Stimulated activated CD8-positive, alpha-beta memory T cell treated with anti-CD3 and anti-CD28 coated beads, Interleukin-12 subunit alpha, Interleukin-12 subunit beta, amount 100 ng/mL, for 4 hours (primary cell): ENCODE data around the gene DUS2.
"Not testable (repeated sequence)": the region's sequence is repeated elsewhere in the genome, so short reads cannot be mapped to it uniquely, and the experiment has no call there.

ENCODE experiments used
- DNase-seq: peaks from one replicate; pipeline ENCODE4 v3.0.0-alpha.2; 2020; ENCODE audit warnings: low read depth

Gene DUS2

GRCh38 chr16:68022728-68023537 lies at the start of gene DUS2, which contains the start of gene DDX28:
DUS2 (plus strand) TSS chr16:68023284; CDS start chr16:68038024, 14,740 bp downstream.
DDX28 (minus strand) TSS chr16:68023232; CDS start chr16:68023202, 30 bp downstream.
- peak; percentile 90 for DNase-seq

- no peak for DNase-seq
These were observed 47.6 kb upstream of the DUS2 start for GRCh38 chr16:67975321-67976105.

- no peak for DNase-seq
These were observed 46.9 kb upstream of the DUS2 start for GRCh38 chr16:67976205-67976604.

GRCh38 chr16:67977005-67977404 lies 46.1 kb upstream of the DUS2 start:
- no peak for DNase-seq

GRCh38 chr16:67977469-67978227 lies 45.4 kb upstream of the DUS2 start:
- DNase-seq, result no peak

- DNase-seq, result no peak
These were observed 43.0 kb upstream of the DUS2 start, which contains the start of gene DPEP3 for GRCh38 chr16:67979955-67980678. DPEP3 (minus strand) TSS chr16:67980499; CDS start chr16:67980380, 119 bp downstream.

GRCh38 chr16:67982011-67982696 lies 40.9 kb upstream of the DUS2 start:
- no peak for DNase-seq

GRCh38 chr16:67986949-67987348 lies 36.1 kb upstream of the DUS2 start:
- DNase-seq, result no peak

- DNase-seq, result no peak
These were observed 35.5 kb upstream of the DUS2 start for GRCh38 chr16:67987460-67988160.

GRCh38 chr16:67988675-67989074 lies 34.4 kb upstream of the DUS2 start:
- DNase-seq, result no peak

GRCh38 chr16:67989322-67990017 lies 33.6 kb upstream of the DUS2 start:
- DNase-seq, result no peak

- no peak for DNase-seq
These were observed 33.1 kb upstream of the DUS2 start for GRCh38 chr16:67990018-67990386.

- no peak for DNase-seq
These were observed 30.4 kb upstream of the DUS2 start for GRCh38 chr16:67992661-67993206.

GRCh38 chr16:67993207-67994039 lies 29.7 kb upstream of the DUS2 start:
- DNase-seq, result peak; percentile 72

- DNase-seq, result not testable (repeated sequence)
These were observed 29.1 kb upstream of the DUS2 start for GRCh38 chr16:67994040-67994408.

GRCh38 chr16:67995423-67995822 lies 27.7 kb upstream of the DUS2 start:
- DNase-seq, result no peak

GRCh38 chr16:67996666-67997065 lies 26.4 kb upstream of the DUS2 start:
- no peak for DNase-seq

GRCh38 chr16:67998231-67998778 lies 24.8 kb upstream of the DUS2 start:
- DNase-seq, result not testable (repeated sequence)
